HG02938 (cell line): ENCODE results near the gene ESPNL.

ENCODE experiments used
- ATAC-seq: cut with Tn5 transposase; IDR thresholded peaks from one replicate; pipeline ENCODE4 v1.9.1; 2021; ENCODE audit warnings: mild to moderate bottlenecking, moderate library complexity; ENCODE audit not compliant: unreplicated experiment

Gene ESPNL

GRCh38 chr2:238077292-238077691 is 22.8 kb upstream of the ESPNL start:
- ATAC-seq, result no peak

- ATAC-seq, result no peak
Measured at GRCh38 chr2:238079874-238080327, 20.2 kb upstream of the ESPNL start.

GRCh38 chr2:238080518-238080917 is 19.6 kb upstream of the ESPNL start:
- ATAC-seq, result no peak

- no peak for ATAC-seq
Measured at GRCh38 chr2:238081150-238081549, 19.0 kb upstream of the ESPNL start.

- no peak for ATAC-seq
Measured at GRCh38 chr2:238081561-238081960, 18.6 kb upstream of the ESPNL start.

GRCh38 chr2:238082151-238082550 is 18.0 kb upstream of the ESPNL start:
- ATAC-seq, result no peak

- ATAC-seq, result no peak
Measured at GRCh38 chr2:238082827-238083226, 17.3 kb upstream of the ESPNL start.

- ATAC-seq, result no peak
Measured at GRCh38 chr2:238083919-238084318, 16.2 kb upstream of the ESPNL start.

- no peak for ATAC-seq
Measured at GRCh38 chr2:238084761-238085160, 15.4 kb upstream of the ESPNL start.

GRCh38 chr2:238085899-238086298 is 14.2 kb upstream of the ESPNL start:
- no peak for ATAC-seq

GRCh38 chr2:238087211-238087610 is 12.9 kb upstream of the ESPNL start:
- no peak for ATAC-seq

GRCh38 chr2:238090887-238091286 is 9.3 kb upstream of the ESPNL start:
- ATAC-seq, result no peak

- no peak for ATAC-seq
Measured at GRCh38 chr2:238091436-238092060, 8.6 kb upstream of the ESPNL start.

GRCh38 chr2:238092486-238093035 is 7.6 kb upstream of the ESPNL start:
- no peak for ATAC-seq

- no peak for ATAC-seq
Measured at GRCh38 chr2:238093181-238094140, 6.7 kb upstream of the ESPNL start.

- ATAC-seq, result no peak
Measured at GRCh38 chr2:238094438-238095022, 5.6 kb upstream of the ESPNL start.

- ATAC-seq, result no peak
Measured at GRCh38 chr2:238095143-238095542, 5.0 kb upstream of the ESPNL start.

GRCh38 chr2:238096311-238097011 is 3.7 kb upstream of the ESPNL start:
- no peak for ATAC-seq

- ATAC-seq, result no peak
Measured at GRCh38 chr2:238097201-238097987, 2.7 kb upstream of the ESPNL start.
